Fibroblast of pulmonary artery (primary cell): ENCODE measurements around the gene ALOX5AP.

Experiments
- DNase-seq: peaks from one replicate; pipeline ENCODE4 v3.0.0-alpha.2; 2010; ENCODE audit warnings: low read depth
- H3K4me3 ChIP-seq: replicated peaks from 2 replicates; pipeline ENCODE4 v1.5.1; 2011; ENCODE audit warnings: low read depth, mild to moderate bottlenecking, control low read depth, low read length, moderate library complexity
- CTCF ChIP-seq: IDR thresholded peaks from 2 replicates; pipeline ENCODE4 v1.5.1; 2011; ENCODE audit warnings: mild to moderate bottlenecking, control low read depth, low read length, inconsistent platforms; ENCODE audit errors: missing control alignments

ALOX5AP gene

GRCh38 chr13:30762643-30763042, 27.3 kb downstream of the ALOX5AP start:
- no peak overlapping the region for H3K4me3 ChIP-seq
- no peak for TF ChIP-seq CTCF
- DNase-seq, result peak; percentile 39

- no peak overlapping the region for H3K4me3 ChIP-seq
- no peak for TF ChIP-seq CTCF
- peak; percentile 47 for DNase-seq
These were observed 28.6 kb downstream of the ALOX5AP start for GRCh38 chr13:30763786-30764413.

GRCh38 chr13:30766231-30766630, 30.9 kb downstream of the ALOX5AP start:
- no peak for DNase-seq
- no peak overlapping the region for H3K4me3 ChIP-seq
- TF ChIP-seq CTCF, result no peak

- no peak for TF ChIP-seq CTCF
- no peak for DNase-seq
These were observed 35.6 kb downstream of the ALOX5AP start for GRCh38 chr13:30770929-30771328.

GRCh38 chr13:30773561-30773960, 38.2 kb downstream of the ALOX5AP start:
- DNase-seq, result no peak
- H3K4me3 ChIP-seq, result no peak overlapping the region
- no peak for TF ChIP-seq CTCF

More at GRCh38 chr13:30770929-30771328, 35.6 kb downstream of the ALOX5AP start:
- no peak overlapping the region for H3K4me3 ChIP-seq

- no peak for DNase-seq
- no peak overlapping the region for H3K4me3 ChIP-seq
- no peak for TF ChIP-seq CTCF
These were observed 38.9 kb downstream of the ALOX5AP start for GRCh38 chr13:30774214-30774730.

GRCh38 chr13:30776661-30777060, 41.3 kb downstream of the ALOX5AP start:
- DNase-seq, result no peak
- TF ChIP-seq CTCF, result no peak
- H3K4me3 ChIP-seq, result no peak overlapping the region
